HEK293 (cell line): ENCODE results near the gene PITPNC1.

Experiments
- CTCF ChIA-PET: fragments of 350-600 bp; formaldehyde crosslinking; extraction: SDS; loops from one replicate; lab custom pipeline; 2021; ENCODE audit warnings: antibody characterized with exemption; lab: Yijun Ruan, JAX
- POLR2A ChIA-PET: fragments of 300-600 bp; formaldehyde crosslinking; extraction: SDS; loops from one replicate; lab custom pipeline; 2020; ENCODE audit warnings: antibody characterized with exemption, inconsistent platforms; lab: Yijun Ruan, JAX
- H3K27ac ChIP-seq: fragments of 200-500 bp; sonication (Bioruptor generic); 2 replicates; pipeline ENCODE4 v1.5.1; 2014; ENCODE audit warnings: low read depth, low read length, control low read depth, inconsistent platforms; ENCODE audit errors: extremely low read depth
- H3K36me3 ChIP-seq, 2 experiments: fragments of 200-500 bp in 1 of 2; sonication (Bioruptor generic) in 1 of 2; 1 replicate in 1 of 2; 2 replicates in 1 of 2; pipeline ENCODE4 v1.5.1; 2014 to 2017; ENCODE audit warnings: inconsistent platforms in 2 of 2, low read length in 2 of 2; ENCODE audit not compliant: control insufficient read depth in 2 of 2, insufficient read depth in 1 of 2
- H3K4me1 ChIP-seq: fragments of 200-500 bp; sonication (Bioruptor generic); 2 replicates; pipeline ENCODE4 v1.5.1; 2014; ENCODE audit warnings: mild to moderate bottlenecking, low read length, inconsistent platforms; ENCODE audit not compliant: control insufficient read depth, insufficient read depth
- H3K4me3 ChIP-seq: 2 replicates; pipeline ENCODE4 v1.5.1; 2011; ENCODE audit warnings: low read depth, mild to moderate bottlenecking, control low read depth, low read length, moderate library complexity
- H3K9me3 ChIP-seq: fragments of 200-500 bp; sonication (Bioruptor generic); 2 replicates; pipeline ENCODE4 v1.5.1; 2014; ENCODE audit warnings: low read depth, low read length, inconsistent platforms; ENCODE audit not compliant: control insufficient read depth, insufficient read depth
- IKZF3 ChIP-seq: fragments of 450-650 bp; IDR thresholded peaks from 2 replicates; pipeline ENCODE4 v1.5.0; 2018; ENCODE audit warnings: missing biosample characterization, mild to moderate bottlenecking, missing genetic modification characterization, moderate library complexity
- PRDM1 ChIP-seq: fragments of 450-650 bp; formaldehyde crosslinking; IDR thresholded peaks from 2 replicates; pipeline ENCODE4; 2016; ENCODE audit warnings: missing biosample characterization, missing genetic modification characterization
- SCRT2 ChIP-seq: fragments of 450-650 bp; formaldehyde crosslinking; IDR thresholded peaks from 2 replicates; pipeline ENCODE4 v1.5.1; 2016; ENCODE audit warnings: missing biosample characterization, missing genetic modification characterization
- SP2 ChIP-seq: fragments of 450-650 bp; formaldehyde crosslinking; IDR thresholded peaks from 2 replicates; pipeline ENCODE4 v1.5.1; 2016; ENCODE audit warnings: missing biosample characterization, missing genetic modification characterization
- ZFP41 ChIP-seq: fragments of 450-650 bp; formaldehyde crosslinking; IDR thresholded peaks from 2 replicates; pipeline ENCODE4 v1.5.1; 2016; ENCODE audit warnings: missing biosample characterization, missing genetic modification characterization, borderline replicate concordance
- ZNF223 ChIP-seq: fragments of 450-650 bp; formaldehyde crosslinking; IDR thresholded peaks from 2 replicates; pipeline ENCODE4 v1.5.1; 2016; ENCODE audit warnings: missing biosample characterization, missing genetic modification characterization
- ZNF302 ChIP-seq: fragments of 450-650 bp; formaldehyde crosslinking; IDR thresholded peaks from 2 replicates; pipeline ENCODE4 v1.5.1; 2016; ENCODE audit warnings: missing biosample characterization, missing genetic modification characterization, low read depth
- ZNF335 ChIP-seq: fragments of 450-650 bp; formaldehyde crosslinking; conservative IDR thresholded peaks from 2 replicates; pipeline ENCODE4 v1.5.1; 2016; ENCODE audit warnings: missing biosample characterization, missing genetic modification characterization
- ZNF366 ChIP-seq: fragments of 450-650 bp; formaldehyde crosslinking; conservative IDR thresholded peaks from 2 replicates; pipeline ENCODE4 v1.5.1; 2016; ENCODE audit warnings: missing biosample characterization, missing genetic modification characterization
- ZNF514 ChIP-seq: fragments of 450-650 bp; formaldehyde crosslinking; IDR thresholded peaks from 2 replicates; pipeline ENCODE4 v1.5.1; 2016; ENCODE audit warnings: missing biosample characterization, missing genetic modification characterization
- ZNF555 ChIP-seq: fragments of 450-650 bp; formaldehyde crosslinking; conservative IDR thresholded peaks from 2 replicates; pipeline ENCODE4 v1.5.1; 2017; ENCODE audit warnings: missing biosample characterization, mild to moderate bottlenecking, missing genetic modification characterization, inconsistent platforms
- ZNF624 ChIP-seq: fragments of 450-650 bp; formaldehyde crosslinking; IDR thresholded peaks from 2 replicates; pipeline ENCODE4 v1.5.1; 2017; ENCODE audit warnings: missing biosample characterization, missing genetic modification characterization
- ZNF629 ChIP-seq: fragments of 450-650 bp; formaldehyde crosslinking; IDR thresholded peaks from 2 replicates; pipeline ENCODE4 v1.5.1; 2017; ENCODE audit warnings: missing biosample characterization, missing genetic modification characterization
- ZNF76 ChIP-seq: fragments of 450-650 bp; formaldehyde crosslinking; IDR thresholded peaks from 2 replicates; pipeline ENCODE4; 2016; ENCODE audit warnings: low read depth, missing biosample characterization, missing genetic modification characterization, borderline replicate concordance
- ZSCAN23 ChIP-seq: fragments of 450-650 bp; formaldehyde crosslinking; IDR thresholded peaks from 2 replicates; pipeline ENCODE4 v1.5.1; 2016; ENCODE audit warnings: missing biosample characterization, missing genetic modification characterization
- TF ChIP-seq, protein P1 (sequence below): fragments of 450-650 bp; formaldehyde crosslinking; IDR thresholded peaks from 2 replicates; pipeline ENCODE4 v1.5.1; 2016; ENCODE audit warnings: missing biosample characterization, missing genetic modification characterization
- TF ChIP-seq, protein P2 (sequence below): sonication (generic); formaldehyde crosslinking; IDR thresholded peaks from 2 replicates; pipeline ENCODE4 v1.8.1; 2022; ENCODE audit warnings: mild to moderate bottlenecking, moderate library complexity, missing genetic modification reagents
- TF ChIP-seq, protein P3 (sequence below): fragments of 450-650 bp; formaldehyde crosslinking; IDR thresholded peaks from 2 replicates; pipeline ENCODE4 v1.5.1; 2017; ENCODE audit warnings: missing biosample characterization, mild to moderate bottlenecking, missing genetic modification characterization, moderate library complexity
- TF ChIP-seq, protein P4 (sequence below): fragments of 450-650 bp; formaldehyde crosslinking; IDR thresholded peaks from 2 replicates; pipeline ENCODE4 v1.5.1; 2016; ENCODE audit warnings: missing biosample characterization, missing genetic modification characterization

Gene PITPNC1

DNA sequence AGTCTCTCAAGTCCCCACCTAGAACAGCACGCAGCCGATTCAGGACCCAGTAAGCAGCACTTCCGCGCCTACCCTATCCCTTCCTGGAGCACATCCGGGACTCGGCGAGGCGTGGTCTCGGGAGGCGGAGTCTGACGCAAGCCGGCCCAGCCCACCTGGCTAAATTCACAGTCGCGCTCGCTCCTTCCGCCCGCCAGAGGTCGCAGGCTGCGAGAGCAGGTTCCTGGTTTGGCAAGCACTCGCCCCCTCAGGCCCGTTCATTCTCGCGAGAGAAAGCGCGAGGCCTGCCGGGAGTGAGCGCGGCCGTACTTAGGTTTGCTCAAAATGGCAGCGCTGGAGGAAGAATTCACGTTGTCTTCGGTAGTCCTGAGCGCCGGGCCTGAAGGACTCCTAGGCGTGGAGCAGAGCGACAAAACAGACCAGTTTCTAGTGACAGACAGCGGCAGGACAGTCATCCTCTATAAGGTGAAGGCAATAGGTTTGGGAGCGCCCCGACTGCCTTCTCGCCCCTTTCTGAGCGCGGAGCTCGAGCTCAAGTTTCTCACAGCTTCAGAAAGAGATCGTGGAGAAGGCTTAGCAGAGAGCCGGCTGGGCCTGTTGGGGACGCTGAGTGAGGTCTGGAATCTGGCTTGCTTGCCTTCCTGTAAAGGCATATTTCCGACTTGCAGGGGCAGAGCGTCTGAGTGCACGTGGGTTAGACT, 340.7 kb downstream of the PITPNC1 start, which contains the start of gene NOL11 (continued):
- no peak for TF ChIP-seq ZNF555 (tag by site-specific recombination)
- TF ChIP-seq ZNF223 (tag by site-specific recombination) = no peak
- TF ChIP-seq ZFP41 (tag by site-specific recombination) = no peak

DNA sequence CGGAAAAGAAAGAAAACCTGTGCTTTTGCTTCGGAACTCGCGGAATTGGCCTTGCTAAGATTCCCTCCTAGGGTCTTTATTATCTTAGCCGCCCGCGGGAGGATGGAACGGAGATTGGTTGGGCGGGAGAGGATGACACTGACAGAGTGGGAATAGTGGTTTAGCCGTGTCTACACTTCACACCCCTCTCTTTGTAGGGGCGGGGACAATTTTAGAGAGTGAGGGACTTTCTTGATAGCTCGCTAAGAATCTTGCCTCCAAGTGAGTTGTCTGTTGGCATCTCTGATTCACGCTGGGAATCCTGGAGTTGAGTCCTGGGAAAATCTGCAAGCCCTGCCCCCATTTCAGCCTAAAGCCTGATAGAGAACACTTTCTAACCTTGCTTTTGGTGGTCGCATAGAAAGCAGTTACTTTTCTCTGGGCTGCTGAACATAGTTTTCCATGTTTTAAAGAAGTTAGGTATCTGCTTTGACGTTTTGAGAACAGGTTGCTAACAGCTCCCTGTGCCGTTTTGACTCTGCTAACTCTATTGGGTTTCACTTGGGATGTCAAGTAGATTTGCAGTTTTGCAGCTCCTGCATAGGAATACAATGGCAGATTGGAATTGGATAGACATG, 341.4 kb downstream of the PITPNC1 start:
- CTCF ChIA-PET = interaction anchor here (0.6 to 3.4 kb wide), 9 partner anchors 9 to 1099 kb away, joined by 3 to 18 read pairs (median 3); no protein-coding TSS in a partner anchor
- Histone ChIP-seq H3K27ac (peak overlapping the region; percentile 90), H3K36me3 (peaks cover 37 to 38% of the 10 kb centered on the region in 2 experiments), H3K4me1 (peaks cover 12% of the 10 kb centered on the region; the same call in 1 of the 2 replicates), H3K4me3 (peak overlapping the region; percentile 66), H3K9me3 (no peaks in the 10 kb centered on the region)
- TF ChIP-seq, protein P1, sequence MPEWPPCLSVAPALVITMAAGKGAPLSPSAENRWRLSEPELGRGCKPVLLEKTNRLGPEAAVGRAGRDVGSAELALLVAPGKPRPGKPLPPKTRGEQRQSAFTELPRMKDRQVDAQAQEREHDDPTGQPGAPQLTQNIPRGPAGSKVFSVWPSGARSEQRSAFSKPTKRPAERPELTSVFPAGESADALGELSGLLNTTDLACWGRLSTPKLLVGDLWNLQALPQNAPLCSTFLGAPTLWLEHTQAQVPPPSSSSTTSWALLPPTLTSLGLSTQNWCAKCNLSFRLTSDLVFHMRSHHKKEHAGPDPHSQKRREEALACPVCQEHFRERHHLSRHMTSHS (tag by site-specific recombination) = no peak
- TF ChIP-seq, protein P2, sequence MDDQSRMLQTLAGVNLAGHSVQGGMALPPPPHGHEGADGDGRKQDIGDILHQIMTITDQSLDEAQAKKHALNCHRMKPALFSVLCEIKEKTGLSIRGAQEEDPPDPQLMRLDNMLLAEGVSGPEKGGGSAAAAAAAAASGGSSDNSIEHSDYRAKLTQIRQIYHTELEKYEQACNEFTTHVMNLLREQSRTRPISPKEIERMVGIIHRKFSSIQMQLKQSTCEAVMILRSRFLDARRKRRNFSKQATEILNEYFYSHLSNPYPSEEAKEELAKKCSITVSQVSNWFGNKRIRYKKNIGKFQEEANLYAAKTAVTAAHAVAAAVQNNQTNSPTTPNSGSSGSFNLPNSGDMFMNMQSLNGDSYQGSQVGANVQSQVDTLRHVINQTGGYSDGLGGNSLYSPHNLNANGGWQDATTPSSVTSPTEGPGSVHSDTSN (CRISPR knock-in tag) = no peak
- 0 out of 2 replicates have a peak, but pooled peaks have one; percentile 66 for TF ChIP-seq PRDM1 (tag by site-specific recombination)
- TF ChIP-seq SCRT2 (tag by site-specific recombination) = no peak
- TF ChIP-seq IKZF3 (tag by site-specific recombination) = 0 out of 2 replicates have a peak, but pooled peaks have one; percentile 10
- TF ChIP-seq, protein P3, sequence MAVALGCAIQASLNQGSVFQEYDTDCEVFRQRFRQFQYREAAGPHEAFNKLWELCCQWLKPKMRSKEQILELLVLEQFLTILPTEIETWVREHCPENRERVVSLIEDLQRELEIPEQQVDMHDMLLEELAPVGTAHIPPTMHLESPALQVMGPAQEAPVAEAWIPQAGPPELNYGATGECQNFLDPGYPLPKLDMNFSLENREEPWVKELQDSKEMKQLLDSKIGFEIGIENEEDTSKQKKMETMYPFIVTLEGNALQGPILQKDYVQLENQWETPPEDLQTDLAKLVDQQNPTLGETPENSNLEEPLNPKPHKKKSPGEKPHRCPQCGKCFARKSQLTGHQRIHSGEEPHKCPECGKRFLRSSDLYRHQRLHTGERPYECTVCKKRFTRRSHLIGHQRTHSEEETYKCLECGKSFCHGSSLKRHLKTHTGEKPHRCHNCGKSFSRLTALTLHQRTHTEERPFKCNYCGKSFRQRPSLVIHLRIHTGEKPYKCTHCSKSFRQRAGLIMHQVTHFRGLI = peak; percentile 84
- no peak for TF ChIP-seq ZNF624
- no peak for TF ChIP-seq ZNF302 (tag by site-specific recombination)
- no peak; the same call in 1 of the 2 replicates for TF ChIP-seq ZNF76 (tag by site-specific recombination)
- no peak for TF ChIP-seq ZNF514 (tag by site-specific recombination)
- no peak for TF ChIP-seq ZSCAN23 (tag by site-specific recombination)
- TF ChIP-seq ZNF335 (tag by site-specific recombination) = peak; percentile 70; the same call in 1 of the 2 replicates
- no peak for TF ChIP-seq ZNF629 (tag by site-specific recombination)
- TF ChIP-seq ZNF366 (tag by site-specific recombination) = 0 out of 2 replicates have a peak, but pooled peaks have one; percentile 21
- TF ChIP-seq SP2 (tag by site-specific recombination) = 0 out of 2 replicates have a peak, but pooled peaks have one; percentile 8
- TF ChIP-seq, protein P4, sequence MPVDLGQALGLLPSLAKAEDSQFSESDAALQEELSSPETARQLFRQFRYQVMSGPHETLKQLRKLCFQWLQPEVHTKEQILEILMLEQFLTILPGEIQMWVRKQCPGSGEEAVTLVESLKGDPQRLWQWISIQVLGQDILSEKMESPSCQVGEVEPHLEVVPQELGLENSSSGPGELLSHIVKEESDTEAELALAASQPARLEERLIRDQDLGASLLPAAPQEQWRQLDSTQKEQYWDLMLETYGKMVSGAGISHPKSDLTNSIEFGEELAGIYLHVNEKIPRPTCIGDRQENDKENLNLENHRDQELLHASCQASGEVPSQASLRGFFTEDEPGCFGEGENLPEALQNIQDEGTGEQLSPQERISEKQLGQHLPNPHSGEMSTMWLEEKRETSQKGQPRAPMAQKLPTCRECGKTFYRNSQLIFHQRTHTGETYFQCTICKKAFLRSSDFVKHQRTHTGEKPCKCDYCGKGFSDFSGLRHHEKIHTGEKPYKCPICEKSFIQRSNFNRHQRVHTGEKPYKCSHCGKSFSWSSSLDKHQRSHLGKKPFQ (tag by site-specific recombination) = peak; percentile 99
- no peak for TF ChIP-seq ZNF555 (tag by site-specific recombination)
- POLR2A ChIA-PET = interaction anchor here (0.6 to 2.0 kb wide), 8 partner anchors 10 to 344 kb away, joined by 3 to 12 read pairs (median 6); partner anchors contain the start of gene PITPNC1
